HepG2 (cell line): Measurements from ENCODE around the gene RGP1. TPM values are rescaled to one million over a fixed set of nuclear protein-coding genes. Genes with fewer than 3 reads are reported as not detected.

ENCODE experiments used
- ARNTL ChIP-seq: sonication (generic); formaldehyde crosslinking; IDR thresholded peaks from 2 replicates; pipeline ENCODE4 v1.4.0; 2020; ENCODE audit warnings: mild to moderate bottlenecking, missing genetic modification reagents
- CREM ChIP-seq, 2 experiments: sonication (generic) in 1 of 2; formaldehyde crosslinking in 1 of 2; IDR thresholded peaks; 2 replicates each; pipeline versions ENCODE4 v1.4.0 to v1.6.1; 2016 to 2020; ENCODE audit warnings: antibody characterized with exemption in 1 of 2, mild to moderate bottlenecking in 1 of 2, missing genetic modification reagents in 1 of 2
- ETV6 ChIP-seq: sonication (generic); formaldehyde crosslinking; conservative IDR thresholded peaks from 2 replicates; pipeline ENCODE4 v1.4.0; 2020; ENCODE audit warnings: missing genetic modification reagents
- GTF2F1 ChIP-seq: fragments of 150-350 bp; IDR thresholded peaks from 2 replicates; pipeline ENCODE4 v1.6.1; 2014; ENCODE audit warnings: low read length
- GZF1 ChIP-seq: sonication (generic); formaldehyde crosslinking; IDR thresholded peaks from 2 replicates; pipeline ENCODE4 v1.5.1; 2020; ENCODE audit warnings: mild to moderate bottlenecking, missing genetic modification reagents
- HMG20B ChIP-seq: conservative IDR thresholded peaks from 2 replicates; pipeline ENCODE4 v1.6.1; 2016; ENCODE audit warnings: missing genetic modification reagents, missing compliant biosample characterization
- KLF11 ChIP-seq: IDR thresholded peaks from 2 replicates; pipeline ENCODE4 v1.6.1; 2016; ENCODE audit warnings: missing compliant biosample characterization
- MXD3 ChIP-seq: IDR thresholded peaks from 2 replicates; pipeline ENCODE4 v1.6.1; 2016; ENCODE audit warnings: mild to moderate bottlenecking, missing biosample characterization, missing genetic modification reagents
- MXD4 ChIP-seq: IDR thresholded peaks from 2 replicates; pipeline ENCODE4 v1.6.1; 2016; ENCODE audit warnings: mild to moderate bottlenecking, missing biosample characterization, missing genetic modification reagents
- PHF21A ChIP-seq: sonication (generic); formaldehyde crosslinking; IDR thresholded peaks from 2 replicates; pipeline ENCODE4 v1.5.0; 2020; ENCODE audit warnings: mild to moderate bottlenecking, missing genetic modification reagents
- SMAD1 ChIP-seq: sonication (generic); formaldehyde crosslinking; IDR thresholded peaks from 2 replicates; pipeline ENCODE4 v1.4.0; 2020; ENCODE audit warnings: missing genetic modification reagents, low read depth, mild to moderate bottlenecking, borderline replicate concordance
- TBX2 ChIP-seq: sonication (generic); formaldehyde crosslinking; IDR thresholded peaks from 2 replicates; pipeline ENCODE4 v1.5.0; 2020; ENCODE audit warnings: missing genetic modification reagents, mild to moderate bottlenecking, borderline replicate concordance
- ZBTB1 ChIP-seq: sonication (generic); formaldehyde crosslinking; IDR thresholded peaks from 2 replicates; pipeline ENCODE4 v1.4.0; 2020; ENCODE audit warnings: missing genetic modification reagents, borderline replicate concordance
- ZBTB3 ChIP-seq: sonication (generic); formaldehyde crosslinking; IDR thresholded peaks from 2 replicates; pipeline ENCODE4 v1.4.0; 2020; ENCODE audit warnings: low read depth, mild to moderate bottlenecking, moderate library complexity, missing genetic modification reagents, borderline replicate concordance
- ZBTB7B ChIP-seq: sonication (generic); formaldehyde crosslinking; IDR thresholded peaks from 2 replicates; pipeline ENCODE4 v1.4.0; 2020; ENCODE audit warnings: missing genetic modification reagents
- ZNF10 ChIP-seq: sonication (generic); formaldehyde crosslinking; IDR thresholded peaks from 2 replicates; pipeline ENCODE4 v1.4.0; 2020; ENCODE audit warnings: mild to moderate bottlenecking, low read depth, missing genetic modification reagents, borderline replicate concordance
- ZNF230 ChIP-seq: sonication (generic); formaldehyde crosslinking; IDR thresholded peaks from 2 replicates; pipeline ENCODE4 v1.4.0; 2020; ENCODE audit warnings: mild to moderate bottlenecking, missing genetic modification reagents
- ZNF251 ChIP-seq: sonication (generic); formaldehyde crosslinking; IDR thresholded peaks from 2 replicates; pipeline ENCODE4 v1.9.0; 2021; ENCODE audit warnings: mild to moderate bottlenecking, missing genetic modification reagents
- ZNF430 ChIP-seq: sonication (generic); formaldehyde crosslinking; IDR thresholded peaks from 2 replicates; pipeline ENCODE4 v1.9.0; 2021; ENCODE audit warnings: mild to moderate bottlenecking, missing genetic modification reagents
- ZNF510 ChIP-seq: sonication (generic); formaldehyde crosslinking; IDR thresholded peaks from 2 replicates; pipeline ENCODE4 v1.4.0; 2020; ENCODE audit warnings: low read depth, mild to moderate bottlenecking, missing genetic modification reagents
- ZNF615 ChIP-seq: sonication (generic); formaldehyde crosslinking; IDR thresholded peaks from 2 replicates; pipeline ENCODE4 v1.5.0; 2020; ENCODE audit warnings: mild to moderate bottlenecking, missing genetic modification reagents, borderline replicate concordance
- ZSCAN29 ChIP-seq: sonication (generic); formaldehyde crosslinking; conservative IDR thresholded peaks from 2 replicates; pipeline ENCODE4 v1.4.0; 2020; ENCODE audit warnings: mild to moderate bottlenecking, missing genetic modification reagents
- polyA plus RNA-seq, 8 experiments: library from polyadenylated mRNA; depleted of rRNA in 3 of 8; stranded (reverse) in 7 of 8; unstranded in 1 of 8; fragments of >200 nt; fragmentation: Illumina TruSeq in 4 of 8; extraction: Trizol in 4 of 8; gene quantifications; 2 replicates each; pipeline versions ENCODE4 v1.2.1 to v1.2.3, GENCODE V29; 2011 to 2016; ENCODE audit warnings: low read depth in 4 of 8, missing spikeins in 1 of 8, mixed read lengths in 1 of 8; ENCODE audit not compliant: insufficient read depth in 1 of 8
- total RNA-seq, 5 experiments: library from RNA; depleted of rRNA; stranded (reverse); fragments of >200 nt; fragmentation: Illumina TruSeq; extraction: Trizol; gene quantifications; 2 replicates each; pipeline ENCODE4 v1.2.3, GENCODE V29; 2016; ENCODE audit warnings: low read depth in 1 of 5
- TF ChIP-seq, protein P1 (sequence below): sonication (generic); formaldehyde crosslinking; IDR thresholded peaks from 2 replicates; pipeline ENCODE4 v1.4.0; 2020; ENCODE audit warnings: missing genetic modification reagents
- TF ChIP-seq, protein P2 (sequence below): sonication (generic); formaldehyde crosslinking; IDR thresholded peaks from 2 replicates; pipeline ENCODE4 v1.4.0; 2020; ENCODE audit warnings: missing genetic modification reagents
- TF ChIP-seq, protein P3 (sequence below): sonication (generic); formaldehyde crosslinking; IDR thresholded peaks from 2 replicates; pipeline ENCODE4 v1.9.0; 2021; ENCODE audit warnings: missing genetic modification reagents, mild to moderate bottlenecking, borderline replicate concordance

RGP1 gene
- total and polyA plus RNA-seq, 2 of the 13 experiments (the other 11 are each of a cell fraction or from before 2014, with no cell fraction given), result 12.7 to 21.0 TPM

- TF ChIP-seq, protein P1, sequence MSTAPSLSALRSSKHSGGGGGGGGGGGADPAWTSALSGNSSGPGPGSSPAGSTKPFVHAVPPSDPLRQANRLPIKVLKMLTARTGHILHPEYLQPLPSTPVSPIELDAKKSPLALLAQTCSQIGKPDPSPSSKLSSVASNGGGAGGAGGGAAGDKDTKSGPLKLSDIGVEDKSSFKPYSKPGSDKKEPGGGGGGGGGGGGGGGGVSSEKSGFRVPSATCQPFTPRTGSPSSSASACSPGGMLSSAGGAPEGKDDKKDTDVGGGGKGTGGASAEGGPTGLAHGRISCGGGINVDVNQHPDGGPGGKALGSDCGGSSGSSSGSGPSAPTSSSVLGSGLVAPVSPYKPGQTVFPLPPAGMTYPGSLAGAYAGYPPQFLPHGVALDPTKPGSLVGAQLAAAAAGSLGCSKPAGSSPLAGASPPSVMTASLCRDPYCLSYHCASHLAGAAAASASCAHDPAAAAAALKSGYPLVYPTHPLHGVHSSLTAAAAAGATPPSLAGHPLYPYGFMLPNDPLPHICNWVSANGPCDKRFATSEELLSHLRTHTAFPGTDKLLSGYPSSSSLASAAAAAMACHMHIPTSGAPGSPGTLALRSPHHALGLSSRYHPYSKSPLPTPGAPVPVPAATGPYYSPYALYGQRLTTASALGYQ (CRISPR knock-in tag), result peak; percentile 81; the same call in 1 of the 2 replicates
- TF ChIP-seq, protein P2, sequence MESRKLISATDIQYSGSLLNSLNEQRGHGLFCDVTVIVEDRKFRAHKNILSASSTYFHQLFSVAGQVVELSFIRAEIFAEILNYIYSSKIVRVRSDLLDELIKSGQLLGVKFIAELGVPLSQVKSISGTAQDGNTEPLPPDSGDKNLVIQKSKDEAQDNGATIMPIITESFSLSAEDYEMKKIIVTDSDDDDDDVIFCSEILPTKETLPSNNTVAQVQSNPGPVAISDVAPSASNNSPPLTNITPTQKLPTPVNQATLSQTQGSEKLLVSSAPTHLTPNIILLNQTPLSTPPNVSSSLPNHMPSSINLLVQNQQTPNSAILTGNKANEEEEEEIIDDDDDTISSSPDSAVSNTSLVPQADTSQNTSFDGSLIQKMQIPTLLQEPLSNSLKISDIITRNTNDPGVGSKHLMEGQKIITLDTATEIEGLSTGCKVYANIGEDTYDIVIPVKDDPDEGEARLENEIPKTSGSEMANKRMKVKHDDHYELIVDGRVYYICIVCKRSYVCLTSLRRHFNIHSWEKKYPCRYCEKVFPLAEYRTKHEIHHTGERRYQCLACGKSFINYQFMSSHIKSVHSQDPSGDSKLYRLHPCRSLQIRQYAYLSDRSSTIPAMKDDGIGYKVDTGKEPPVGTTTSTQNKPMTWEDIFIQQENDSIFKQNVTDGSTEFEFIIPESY, result peak; percentile 22; the same call in 1 of the 2 replicates
- TF ChIP-seq MXD4, result peak; percentile 66
- TF ChIP-seq PHF21A, result peak; percentile 93
- TF ChIP-seq ZSCAN29 (CRISPR knock-in tag), result 0 out of 2 replicates have a peak, but pooled peaks have one; percentile 79
- TF ChIP-seq ZNF10 (CRISPR knock-in tag), result no peak
- peak; percentile 75 for TF ChIP-seq ZNF430 (CRISPR knock-in tag)
- TF ChIP-seq CREM (IDR thresholded peaks at IDR 0.05), result peak; percentile 95
- peak; percentile 30; the same call in 1 of the 2 replicates for TF ChIP-seq CREM (CRISPR knock-in tag; IDR thresholded peaks at IDR 0.05)
- TF ChIP-seq ETV6 (CRISPR knock-in tag), result peak; percentile 78; the same call in 1 of the 2 replicates
- peak; percentile 70 for TF ChIP-seq ZBTB7B
- TF ChIP-seq KLF11 (CRISPR knock-in tag), result peak; percentile 47; the same call in 1 of the 2 replicates
- TF ChIP-seq SMAD1 (CRISPR knock-in tag), result peak; percentile 69; the same call in 1 of the 2 replicates
- 0 out of 2 replicates have a peak, but pooled peaks have one; percentile 23 for TF ChIP-seq ARNTL (CRISPR knock-in tag)
- no peak for TF ChIP-seq GTF2F1
- TF ChIP-seq ZNF510 (CRISPR knock-in tag), result no peak; the same call in 1 of the 2 replicates
- no peak for TF ChIP-seq ZBTB3 (CRISPR knock-in tag)
- TF ChIP-seq MXD3 (CRISPR knock-in tag), result peak; percentile 67; the same call in 1 of the 2 replicates
- TF ChIP-seq ZBTB1 (CRISPR knock-in tag), result no peak
- no peak for TF ChIP-seq ZNF251 (CRISPR knock-in tag)
- TF ChIP-seq GZF1 (CRISPR knock-in tag), result 0 out of 2 replicates have a peak, but pooled peaks have one; percentile 70
- peak; percentile 22; the same call in 1 of the 2 replicates for TF ChIP-seq ZNF230 (CRISPR knock-in tag)
- TF ChIP-seq, protein P3, sequence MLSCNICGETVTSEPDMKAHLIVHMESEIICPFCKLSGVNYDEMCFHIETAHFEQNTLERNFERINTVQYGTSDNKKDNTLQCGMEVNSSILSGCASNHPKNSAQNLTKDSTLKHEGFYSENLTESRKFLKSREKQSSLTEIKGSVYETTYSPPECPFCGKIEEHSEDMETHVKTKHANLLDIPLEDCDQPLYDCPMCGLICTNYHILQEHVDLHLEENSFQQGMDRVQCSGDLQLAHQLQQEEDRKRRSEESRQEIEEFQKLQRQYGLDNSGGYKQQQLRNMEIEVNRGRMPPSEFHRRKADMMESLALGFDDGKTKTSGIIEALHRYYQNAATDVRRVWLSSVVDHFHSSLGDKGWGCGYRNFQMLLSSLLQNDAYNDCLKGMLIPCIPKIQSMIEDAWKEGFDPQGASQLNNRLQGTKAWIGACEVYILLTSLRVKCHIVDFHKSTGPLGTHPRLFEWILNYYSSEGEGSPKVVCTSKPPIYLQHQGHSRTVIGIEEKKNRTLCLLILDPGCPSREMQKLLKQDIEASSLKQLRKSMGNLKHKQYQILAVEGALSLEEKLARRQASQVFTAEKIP (CRISPR knock-in tag), result no peak
- peak; percentile 72 for TF ChIP-seq TBX2 (CRISPR knock-in tag)
- no peak for TF ChIP-seq ZNF615 (CRISPR knock-in tag)
- TF ChIP-seq HMG20B (CRISPR knock-in tag), result no peak
Observed at GRCh38 chr9:35732185-35732799, 16.8 kb upstream of the RGP1 start, which contains the start of the genes CREB3 and TLN1 (continued).
